ENCODE data around the gene IZUMO1.
"Not testable (repeated sequence)": the region's sequence is repeated elsewhere in the genome, so short reads cannot be mapped to it uniquely, and the experiment has no call there.

IZUMO1 gene

DNA sequence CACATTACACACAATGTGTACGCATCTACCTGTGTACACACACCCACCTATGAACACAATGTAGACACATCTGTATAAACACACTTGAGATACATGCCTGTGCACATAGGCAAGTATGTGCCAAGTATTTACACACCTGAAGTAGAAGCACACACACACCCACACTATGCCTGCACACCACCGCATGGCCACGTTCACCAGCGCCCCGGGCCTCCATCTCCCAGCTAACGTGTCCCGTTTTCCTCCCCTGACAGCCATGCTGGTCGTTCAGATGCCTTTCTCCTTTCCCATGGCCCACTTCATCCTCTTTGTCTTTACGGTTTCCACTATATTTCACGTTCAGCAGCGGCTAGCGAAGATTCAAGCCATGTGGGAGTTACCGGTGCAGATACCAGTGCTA, 44.0 kb downstream of the IZUMO1 start:
- H3K4me3 ChIP-seq (ENCODE audit: low read depth, low read length), result no peak overlapping the region
- TF ChIP-seq, protein P1, sequence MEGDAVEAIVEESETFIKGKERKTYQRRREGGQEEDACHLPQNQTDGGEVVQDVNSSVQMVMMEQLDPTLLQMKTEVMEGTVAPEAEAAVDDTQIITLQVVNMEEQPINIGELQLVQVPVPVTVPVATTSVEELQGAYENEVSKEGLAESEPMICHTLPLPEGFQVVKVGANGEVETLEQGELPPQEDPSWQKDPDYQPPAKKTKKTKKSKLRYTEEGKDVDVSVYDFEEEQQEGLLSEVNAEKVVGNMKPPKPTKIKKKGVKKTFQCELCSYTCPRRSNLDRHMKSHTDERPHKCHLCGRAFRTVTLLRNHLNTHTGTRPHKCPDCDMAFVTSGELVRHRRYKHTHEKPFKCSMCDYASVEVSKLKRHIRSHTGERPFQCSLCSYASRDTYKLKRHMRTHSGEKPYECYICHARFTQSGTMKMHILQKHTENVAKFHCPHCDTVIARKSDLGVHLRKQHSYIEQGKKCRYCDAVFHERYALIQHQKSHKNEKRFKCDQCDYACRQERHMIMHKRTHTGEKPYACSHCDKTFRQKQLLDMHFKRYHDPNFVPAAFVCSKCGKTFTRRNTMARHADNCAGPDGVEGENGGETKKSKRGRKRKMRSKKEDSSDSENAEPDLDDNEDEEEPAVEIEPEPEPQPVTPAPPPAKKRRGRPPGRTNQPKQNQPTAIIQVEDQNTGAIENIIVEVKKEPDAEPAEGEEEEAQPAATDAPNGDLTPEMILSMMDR (IDR thresholded peaks at IDR 0.05; ENCODE audit: borderline replicate concordance, insufficient read depth, low read depth, low read length), result no peak

DNA sequence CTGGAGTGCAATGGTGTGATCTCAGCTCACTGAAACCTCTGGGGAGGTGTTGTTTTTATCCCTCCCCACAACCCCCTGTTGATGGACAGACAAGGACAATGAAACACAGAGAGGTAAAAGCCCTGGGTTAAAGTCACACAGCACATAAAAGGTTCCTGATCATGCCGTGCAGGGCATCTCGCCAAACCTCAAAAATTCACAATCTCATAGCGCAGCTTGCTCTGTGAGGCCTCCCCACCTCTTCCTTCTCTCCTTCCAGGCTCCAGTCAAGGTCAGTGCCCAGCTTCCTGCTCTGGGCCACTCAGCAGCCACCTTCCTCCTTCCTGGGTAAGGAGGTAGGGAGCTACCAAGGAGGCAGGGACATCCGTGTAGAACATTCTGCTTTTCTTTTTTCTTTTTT, 48.7 kb downstream of the IZUMO1 start:
- H3K4me3 ChIP-seq (ENCODE audit: low read depth, low read length), result no peak overlapping the region
- TF ChIP-seq, protein P1 (IDR thresholded peaks at IDR 0.05; ENCODE audit: borderline replicate concordance, insufficient read depth, low read depth, low read length), result no peak

DNA sequence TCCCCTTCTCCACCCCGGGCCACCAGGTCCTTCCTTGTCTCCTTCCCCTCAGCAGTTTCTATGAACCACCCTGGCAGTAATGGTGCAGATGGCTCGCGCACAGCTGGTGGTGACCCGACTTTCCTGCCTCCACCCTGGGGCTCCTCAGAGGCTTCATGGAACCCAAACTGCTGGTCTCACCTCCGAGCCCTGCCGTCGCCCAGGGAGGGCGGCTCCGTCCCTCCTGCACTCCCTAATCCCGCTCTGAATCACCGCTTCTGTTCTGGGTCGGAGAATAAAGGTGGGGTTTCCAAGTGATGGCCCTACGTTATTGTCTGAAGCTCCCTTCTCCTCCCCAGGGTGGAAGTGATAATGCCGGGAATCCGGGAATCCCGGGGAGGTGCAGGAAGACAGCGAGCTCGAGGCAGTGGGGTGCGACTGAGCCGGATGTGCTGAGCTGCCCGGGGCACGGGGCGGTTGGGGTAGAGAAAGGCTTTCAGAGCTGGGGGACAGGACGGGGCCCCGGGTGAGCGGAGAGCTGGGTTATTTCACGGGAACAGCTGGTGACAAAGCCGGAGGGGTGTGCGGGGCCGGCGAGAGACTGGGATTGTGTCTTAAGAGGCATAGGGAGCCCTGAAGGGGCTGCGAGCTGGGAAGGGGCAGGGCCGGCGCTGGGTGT, 50.2 kb downstream of the IZUMO1 start:
- TF ChIP-seq, protein P1 (IDR thresholded peaks at IDR 0.05; ENCODE audit: borderline replicate concordance, insufficient read depth, low read depth, low read length), result no peak
- H3K4me3 ChIP-seq (ENCODE audit: low read depth, low read length), result no peak overlapping the region

DNA sequence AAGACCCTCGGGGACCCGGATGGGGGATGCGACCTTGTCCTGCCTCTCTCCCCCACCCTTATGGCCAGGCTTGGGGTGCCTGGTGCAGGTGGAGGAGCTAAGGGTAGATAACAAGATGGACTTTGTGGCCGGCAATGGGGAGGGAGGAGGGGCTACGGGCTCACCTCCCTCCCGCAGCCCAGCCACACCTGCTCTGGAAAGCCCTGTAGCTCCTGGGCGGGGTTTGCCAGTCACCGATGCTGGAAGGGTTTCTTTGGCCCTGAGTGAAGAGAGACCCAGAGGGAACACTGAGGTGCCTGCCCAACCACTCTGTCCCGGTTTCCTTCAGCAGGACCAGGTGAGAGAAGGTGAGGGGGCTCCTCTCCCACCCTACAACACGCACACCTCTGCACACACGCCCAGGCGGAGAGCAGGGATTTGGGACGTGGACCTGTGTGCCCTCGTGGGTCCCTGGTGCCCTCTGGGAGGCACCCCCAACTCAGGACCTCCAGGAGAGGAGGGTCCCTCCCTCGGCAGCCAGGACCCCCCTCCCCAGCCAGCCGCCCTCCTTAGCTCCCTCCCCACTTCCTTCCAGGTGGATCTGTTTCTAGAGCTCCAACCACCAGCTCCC, 50.9 kb downstream of the IZUMO1 start, which contains the start of gene FUT2:
TSS of gene FUT2 (plus strand) at position 229 of the 610 bp plus-strand sequence. CDS start 6,986 bp downstream, outside the sequence.
- TF ChIP-seq, protein P1 (IDR thresholded peaks at IDR 0.05; ENCODE audit: borderline replicate concordance, insufficient read depth, low read depth, low read length), result no peak
- H3K4me3 ChIP-seq (ENCODE audit: low read depth, low read length), result no peak within 1 kb of the TSS

DNA sequence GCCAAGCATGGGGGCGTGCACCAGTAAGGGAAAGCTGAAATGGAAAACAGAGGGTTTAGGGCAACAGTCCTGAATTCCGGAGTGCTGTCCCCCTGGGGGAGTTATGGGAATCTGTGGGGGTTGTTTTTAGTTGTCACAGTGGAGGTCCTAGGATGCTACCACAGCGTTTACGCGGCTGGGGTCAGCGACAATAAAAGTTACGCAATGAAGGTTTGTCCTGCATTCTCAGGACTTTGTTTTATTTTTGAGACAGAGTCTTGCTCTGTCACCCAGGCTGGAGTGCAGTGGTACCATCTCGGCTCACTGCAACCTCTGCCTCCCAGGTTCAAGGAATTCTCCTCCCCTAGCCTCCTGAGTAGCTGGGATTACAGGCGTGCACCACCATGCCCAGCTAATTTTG, 53.1 kb downstream of the IZUMO1 start:
- not testable (repeated sequence) for H3K4me3 ChIP-seq (ENCODE audit: low read depth, low read length)

Measured in GM12875 (cell line).